Hepatocyte (in vitro differentiated cells): ENCODE measurements around the gene BST1. TPM values are rescaled to one million over a fixed set of nuclear protein-coding genes. Genes with fewer than 3 reads are reported as not detected.

Source experiments
- DNase-seq: peaks from one replicate; pipeline ENCODE4 v3.0.0-alpha.2; 2016; ENCODE audit warnings: low spot score
- H2AFZ ChIP-seq: fragments of 200-600 bp; sonication (generic); 2 replicates; pipeline ENCODE4 v1.6.0; 2016; ENCODE audit warnings: antibody characterized with exemption, mild to moderate bottlenecking
- H3K27ac ChIP-seq: fragments of 200-600 bp; sonication (generic); 2 replicates; pipeline ENCODE4 v1.5.1; 2016; ENCODE audit warnings: mild to moderate bottlenecking
- H3K27me3 ChIP-seq: fragments of 200-600 bp; sonication (generic); 2 replicates; pipeline ENCODE4 v1.6.1; 2016
- H3K36me3 ChIP-seq: fragments of 200-600 bp; sonication (generic); replicated peaks from 2 replicates; pipeline ENCODE4 v1.5.1; 2016; ENCODE audit warnings: low read depth; ENCODE audit not compliant: insufficient read depth
- H3K4me1 ChIP-seq: fragments of 200-600 bp; sonication (generic); 2 replicates; pipeline ENCODE4 v1.5.1; 2016; ENCODE audit warnings: mild to moderate bottlenecking, moderate library complexity; ENCODE audit not compliant: insufficient read depth
- H3K4me2 ChIP-seq: fragments of 200-600 bp; sonication (generic); 2 replicates; pipeline ENCODE4 v1.6.0; 2016
- H3K4me3 ChIP-seq: fragments of 200-600 bp; sonication (generic); 2 replicates; pipeline ENCODE4 v1.5.1; 2016; ENCODE audit warnings: mild to moderate bottlenecking
- H3K79me2 ChIP-seq: fragments of 200-600 bp; sonication (generic); 2 replicates; pipeline ENCODE4 v1.6.0; 2017; ENCODE audit warnings: mild to moderate bottlenecking
- H3K9me2 ChIP-seq: fragments of 200-600 bp; sonication (generic); replicated peaks from 2 replicates; pipeline ENCODE4 v1.6.0; 2017; ENCODE audit warnings: mild to moderate bottlenecking; ENCODE audit not compliant: insufficient read depth
- H3K9me3 ChIP-seq: fragments of 200-600 bp; sonication (generic); 2 replicates; pipeline ENCODE4 v1.5.1; 2016; ENCODE audit warnings: low read depth, mild to moderate bottlenecking
- H4K20me1 ChIP-seq: fragments of 200-600 bp; sonication (generic); 2 replicates; pipeline ENCODE4 v1.6.0; 2016; ENCODE audit warnings: mild to moderate bottlenecking; ENCODE audit not compliant: insufficient read depth, poor library complexity, severe bottlenecking
- EZH2 ChIP-seq: fragments of 200-600 bp; sonication (generic); IDR thresholded peaks from 2 replicates; pipeline ENCODE4 v1.6.1; 2016; ENCODE audit warnings: antibody characterized with exemption, mild to moderate bottlenecking, borderline replicate concordance
- EZH2phosphoT487 ChIP-seq: fragments of 200-600 bp; sonication (generic); IDR thresholded peaks from one replicate; pipeline ENCODE4 v1.6.1; 2018; ENCODE audit warnings: antibody characterized with exemption, mild to moderate bottlenecking, low read depth, moderate library complexity; ENCODE audit not compliant: unreplicated experiment, severe bottlenecking
- WGBS: methylation state at CpG from one replicate; pipeline ENCODE4 v1.1.6; 2016; ENCODE audit warnings: low lambda C conversion rate; ENCODE audit errors: missing lambda C conversion rate; 5-methylcytosine and 5-hydroxymethylcytosine counted together
- polyA plus RNA-seq: library from polyadenylated mRNA; unstranded; fragments of >200 nt; fragmentation: Nextera tagmentation; extraction: Ambion mirVana; gene quantifications from 2 replicates; pipeline ENCODE4 v1.2.1, GENCODE V29; 2016
- total RNA-seq: library from RNA; depleted of rRNA; stranded (reverse); fragments of >200 nt; gene quantifications from 2 replicates; pipeline ENCODE4 v1.2.3, GENCODE V29; 2014
- TF ChIP-seq, protein P1 (sequence below): fragments of 200-600 bp; sonication (generic); IDR thresholded peaks from 2 replicates; pipeline ENCODE4 v1.5.1; 2016; ENCODE audit warnings: antibody characterized with exemption, mild to moderate bottlenecking; ENCODE audit not compliant: poor library complexity

The BST1 gene
- total and polyA plus RNA-seq, 2 experiments from 2014 or later = 3.5 to 3.7 TPM

DNA sequence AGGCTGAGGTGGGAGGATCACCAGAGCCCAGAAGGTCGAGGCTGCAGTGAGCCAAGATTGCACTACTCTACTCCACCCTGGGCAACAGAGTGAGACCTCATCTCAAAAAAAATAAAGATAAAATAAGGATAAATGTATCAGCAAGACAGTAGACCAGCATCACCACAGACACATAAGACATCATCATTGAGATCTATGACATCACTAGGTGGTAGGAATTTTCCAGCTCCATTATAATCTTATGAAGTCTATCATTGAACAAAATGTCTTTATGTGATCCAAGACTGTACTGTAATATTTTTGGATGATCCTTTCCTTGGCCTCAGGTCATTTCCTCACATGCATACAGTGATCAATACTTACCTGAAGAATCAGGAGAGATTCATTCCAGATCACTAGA lies 29.5 kb upstream of the BST1 start:
- TF ChIP-seq EZH2phosphoT487 = no peak
- no peak for TF ChIP-seq EZH2
- TF ChIP-seq, protein P1, sequence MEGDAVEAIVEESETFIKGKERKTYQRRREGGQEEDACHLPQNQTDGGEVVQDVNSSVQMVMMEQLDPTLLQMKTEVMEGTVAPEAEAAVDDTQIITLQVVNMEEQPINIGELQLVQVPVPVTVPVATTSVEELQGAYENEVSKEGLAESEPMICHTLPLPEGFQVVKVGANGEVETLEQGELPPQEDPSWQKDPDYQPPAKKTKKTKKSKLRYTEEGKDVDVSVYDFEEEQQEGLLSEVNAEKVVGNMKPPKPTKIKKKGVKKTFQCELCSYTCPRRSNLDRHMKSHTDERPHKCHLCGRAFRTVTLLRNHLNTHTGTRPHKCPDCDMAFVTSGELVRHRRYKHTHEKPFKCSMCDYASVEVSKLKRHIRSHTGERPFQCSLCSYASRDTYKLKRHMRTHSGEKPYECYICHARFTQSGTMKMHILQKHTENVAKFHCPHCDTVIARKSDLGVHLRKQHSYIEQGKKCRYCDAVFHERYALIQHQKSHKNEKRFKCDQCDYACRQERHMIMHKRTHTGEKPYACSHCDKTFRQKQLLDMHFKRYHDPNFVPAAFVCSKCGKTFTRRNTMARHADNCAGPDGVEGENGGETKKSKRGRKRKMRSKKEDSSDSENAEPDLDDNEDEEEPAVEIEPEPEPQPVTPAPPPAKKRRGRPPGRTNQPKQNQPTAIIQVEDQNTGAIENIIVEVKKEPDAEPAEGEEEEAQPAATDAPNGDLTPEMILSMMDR = no peak
- Histone ChIP-seq H3K79me2 (peaks cover 47% of the 10 kb centered on the region), H3K36me3 (no peaks in the 10 kb centered on the region), H3K4me2 (no peak overlapping the region), H3K27me3 (no peaks in the 10 kb centered on the region), H3K4me3 (no peak overlapping the region), H3K9me2 (no peaks in the 10 kb centered on the region), H2AFZ (no peak overlapping the region), H3K9me3 (no peaks in the 10 kb centered on the region), H3K27ac (no peak overlapping the region), H4K20me1 (no peaks in the 10 kb centered on the region), H3K4me1 (no peaks in the 10 kb centered on the region)
- DNase-seq = no peak
- WGBS = 100% methylated on average over 1 of the region's 1 CpG

DNA sequence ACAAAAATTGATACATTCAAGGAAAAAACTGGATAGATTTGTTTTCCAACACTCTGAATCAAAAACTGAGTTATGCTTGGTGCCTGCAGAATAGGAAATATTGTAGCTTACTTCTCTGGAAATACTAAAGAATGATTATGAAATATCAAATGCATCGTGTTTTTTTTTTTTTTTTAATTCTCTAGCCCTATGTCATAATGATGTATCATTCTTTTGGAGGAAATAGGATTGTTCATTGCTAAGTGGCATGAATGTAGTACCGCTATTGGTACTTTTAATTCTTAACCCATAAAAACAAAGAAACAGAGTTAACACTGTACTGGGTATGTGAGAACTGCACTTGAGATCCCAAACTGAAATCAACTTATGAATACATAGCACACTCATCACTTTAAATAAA lies 28.8 kb upstream of the BST1 start:
- no peaks in the 10 kb centered on the region for H3K36me3 ChIP-seq
- no peak overlapping the region for H3K27ac ChIP-seq
- no peaks in the 10 kb centered on the region for H3K4me1 ChIP-seq
- H3K9me2 ChIP-seq = no peaks in the 10 kb centered on the region
- no peak for DNase-seq
- no peaks in the 10 kb centered on the region for H3K9me3 ChIP-seq
- H3K4me3 ChIP-seq = no peak overlapping the region
- no peak overlapping the region for H3K4me2 ChIP-seq
- no peak overlapping the region for H2AFZ ChIP-seq
- H3K27me3 ChIP-seq = no peaks in the 10 kb centered on the region
- 96% methylated on average over 2 of the region's 2 CpGs for WGBS
- no peaks in the 10 kb centered on the region for H4K20me1 ChIP-seq
- TF ChIP-seq EZH2phosphoT487 = no peak
- TF ChIP-seq, protein P1 = no peak
- H3K79me2 ChIP-seq = peaks cover 52% of the 10 kb centered on the region

DNA sequence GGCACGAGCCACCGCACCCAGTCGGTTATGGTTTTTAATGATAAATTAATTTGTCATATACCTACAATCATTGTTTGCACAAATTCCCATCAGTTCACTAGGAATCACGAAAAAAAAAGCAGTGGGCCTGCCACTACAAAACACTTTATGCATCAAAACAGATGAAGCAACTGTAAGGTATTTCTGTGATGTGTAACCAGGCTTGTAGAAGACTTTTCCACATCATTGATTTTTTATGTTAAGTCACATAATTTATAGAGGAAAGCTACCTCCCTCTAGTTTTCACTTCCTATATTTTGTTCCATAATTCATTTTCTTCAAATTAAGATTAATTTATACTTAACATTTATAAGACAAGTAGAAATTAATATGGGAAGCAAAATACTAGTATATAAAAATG lies 27.9 kb upstream of the BST1 start:
- H3K4me2 ChIP-seq = no peak overlapping the region
- H3K4me1 ChIP-seq = no peaks in the 10 kb centered on the region
- no peak overlapping the region for H2AFZ ChIP-seq
- no peaks in the 10 kb centered on the region for H3K27me3 ChIP-seq
- H3K4me3 ChIP-seq = no peak overlapping the region
- WGBS = 100% methylated on average over 4 of the region's 4 CpGs
- no peaks in the 10 kb centered on the region for H3K36me3 ChIP-seq
- no peak for TF ChIP-seq EZH2
- TF ChIP-seq EZH2phosphoT487 = no peak
- TF ChIP-seq, protein P1 = no peak
- H4K20me1 ChIP-seq = no peaks in the 10 kb centered on the region
- no peaks in the 10 kb centered on the region for H3K9me3 ChIP-seq
- H3K9me2 ChIP-seq = no peaks in the 10 kb centered on the region
- no peak overlapping the region for H3K27ac ChIP-seq
- H3K79me2 ChIP-seq = peaks cover 55% of the 10 kb centered on the region
- DNase-seq = no peak

DNA sequence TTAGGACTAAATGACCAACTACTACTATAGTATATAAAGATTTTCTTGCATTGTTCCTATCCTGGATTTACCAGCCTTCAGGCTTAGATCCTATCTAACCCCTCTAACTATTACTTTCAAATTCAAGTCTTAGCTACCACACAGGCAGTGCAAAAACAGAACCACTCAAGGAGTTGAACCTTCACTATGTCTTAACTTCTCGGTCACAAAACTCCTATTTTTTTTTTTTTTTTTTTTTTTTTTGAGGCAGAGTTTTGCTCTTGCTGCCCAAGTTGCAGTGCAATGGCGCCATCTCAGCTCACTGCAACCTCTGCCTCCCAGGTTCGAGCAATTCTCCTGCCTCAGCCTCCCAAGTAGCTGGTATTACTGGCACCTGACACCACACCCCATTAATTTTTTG lies 27.5 kb upstream of the BST1 start:
- Histone ChIP-seq H3K27ac (no peak overlapping the region), H3K4me3 (no peak overlapping the region), H2AFZ (no peak overlapping the region), H3K27me3 (no peaks in the 10 kb centered on the region), H3K4me1 (no peaks in the 10 kb centered on the region), H3K4me2 (no peak overlapping the region), H3K9me2 (no peaks in the 10 kb centered on the region), H3K79me2 (peaks cover 59% of the 10 kb centered on the region), H4K20me1 (no peaks in the 10 kb centered on the region), H3K9me3 (no peaks in the 10 kb centered on the region), H3K36me3 (no peaks in the 10 kb centered on the region)
- DNase-seq = no peak
- TF ChIP-seq EZH2 = no peak
- TF ChIP-seq EZH2phosphoT487 = no peak
- TF ChIP-seq, protein P1 = no peak
- 91% methylated on average over 3 of the region's 3 CpGs for WGBS
